Measurements from ENCODE around the gene MANBA.

Gene MANBA

DNA sequence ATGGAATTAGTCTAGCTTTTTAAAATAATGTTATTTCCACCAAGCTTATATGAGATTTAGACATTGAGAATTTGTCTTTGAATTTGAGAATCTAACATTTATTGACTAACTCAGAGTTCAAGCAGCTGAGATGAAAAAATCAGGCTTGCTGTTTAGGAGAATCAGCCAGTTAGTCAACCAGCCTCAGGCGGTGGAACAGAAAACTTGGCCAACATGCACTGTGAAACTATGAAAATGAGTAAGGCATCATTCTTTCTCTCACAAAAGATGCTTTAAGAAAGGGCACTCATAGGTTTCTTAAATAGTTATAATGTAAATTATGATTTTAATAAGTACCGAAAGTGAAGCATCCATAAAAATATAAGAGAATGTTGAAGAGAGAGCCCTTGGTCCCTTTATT, 175.4 kb downstream of the MANBA start:
- DNase-seq, result no peak

DNA sequence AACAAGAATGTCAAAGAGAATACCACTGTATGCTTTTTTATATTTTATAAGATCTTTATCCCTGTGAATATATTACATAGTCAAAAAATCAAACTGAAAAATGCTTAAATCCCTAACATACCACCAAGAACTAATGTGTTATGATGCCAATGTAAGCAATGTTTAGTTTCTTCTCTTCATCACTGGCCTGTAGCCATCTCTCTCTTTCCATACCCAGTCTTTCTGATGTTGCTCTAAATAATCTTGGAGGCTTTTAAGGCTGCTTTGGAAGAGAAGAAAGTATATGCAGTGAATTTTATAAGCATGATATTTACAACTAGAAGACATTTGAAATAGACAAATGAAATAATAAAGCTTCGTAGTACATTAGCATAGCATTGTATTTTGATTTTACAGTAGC, 176.7 kb downstream of the MANBA start:
- DNase-seq, result no peak
